PC-9 (cell line): ENCODE results near the gene CPED1. TPM values are rescaled to one million over a fixed set of nuclear protein-coding genes. Genes with fewer than 3 reads are reported as not detected.

Source experiments
- BruUV-seq: library from RNA; stranded (reverse); fragments of 400-500 nt; replicated peaks from 2 replicates; lab custom pipeline; 2021; lab: Mats Ljungman, UMichigan
- CTCF ChIA-PET: fragments of 300-600 bp; sonication (Branson Sonifier 250); formaldehyde crosslinking; loops from one replicate; lab custom pipeline; 2022; ENCODE audit warnings: antibody characterized with exemption; lab: Charles Lee
- POLR2A ChIA-PET: fragments of 300-600 bp; sonication (Branson Sonifier 250); formaldehyde crosslinking; loops from one replicate; lab custom pipeline; 2022; ENCODE audit warnings: antibody characterized with exemption; ENCODE audit not compliant: unreplicated experiment; lab: Charles Lee
- DNase-seq, 2 experiments: peaks; one replicate each; pipeline versions ENCODE4 v3.0.0 to v3.0.0-alpha.2; 2015 to 2022; ENCODE audit warnings: mixed read lengths in 1 of 2
- H2AFZ ChIP-seq: fragments of 200-600 bp; sonication (generic); 2 replicates; pipeline ENCODE4 v1.8.1; 2017; ENCODE audit warnings: antibody characterized with exemption
- H3F3A ChIP-seq: fragments of 200-600 bp; sonication (generic); 2 replicates; pipeline ENCODE4 v1.8.1; 2017; ENCODE audit warnings: antibody characterized with exemption, mild to moderate bottlenecking, low read depth; ENCODE audit not compliant: insufficient read depth
- H3K27ac ChIP-seq: fragments of 200-600 bp; sonication (generic); 2 replicates; pipeline ENCODE4 v1.6.1; 2016; ENCODE audit warnings: mixed run types
- H3K27me3 ChIP-seq: fragments of 200-600 bp; sonication (generic); 2 replicates; pipeline ENCODE4 v1.6.1; 2016; ENCODE audit warnings: low read depth, mixed run types; ENCODE audit not compliant: insufficient read depth
- H3K36me3 ChIP-seq: fragments of 200-600 bp; sonication (generic); 2 replicates; pipeline ENCODE4 v1.6.1; 2016; ENCODE audit warnings: low read depth, mixed run types
- H3K4me1 ChIP-seq: fragments of 200-600 bp; sonication (generic); replicated peaks from 2 replicates; pipeline ENCODE4 v1.6.1; 2016; ENCODE audit warnings: mixed run types; ENCODE audit not compliant: insufficient read depth
- H3K4me2 ChIP-seq: fragments of 200-600 bp; sonication (generic); 2 replicates; pipeline ENCODE4 v1.6.1; 2017; ENCODE audit warnings: mixed run types
- H3K4me3 ChIP-seq: fragments of 200-600 bp; sonication (generic); 2 replicates; pipeline ENCODE4 v1.6.1; 2016; ENCODE audit warnings: mixed run types
- H3K79me2 ChIP-seq: fragments of 200-600 bp; sonication (generic); 2 replicates; pipeline ENCODE4 v1.6.1; 2017; ENCODE audit warnings: low read depth, mixed run types
- H3K9me2 ChIP-seq: fragments of 200-600 bp; sonication (generic); 2 replicates; pipeline ENCODE4 v1.8.1; 2017; ENCODE audit warnings: mild to moderate bottlenecking; ENCODE audit not compliant: insufficient read depth
- H3K9me3 ChIP-seq: fragments of 200-600 bp; sonication (generic); 2 replicates; pipeline ENCODE4 v1.8.1; 2016; ENCODE audit warnings: low read depth; ENCODE audit not compliant: insufficient read depth
- H4K20me1 ChIP-seq: fragments of 200-600 bp; sonication (generic); 2 replicates; pipeline ENCODE4 v1.8.1; 2017; ENCODE audit not compliant: insufficient read depth
- EZH2 ChIP-seq: fragments of 200-600 bp; sonication (generic); IDR thresholded peaks from 2 replicates; pipeline ENCODE4 v1.8.0; 2017; ENCODE audit warnings: antibody characterized with exemption, low read depth
- intact Hi-C: fragments of 100-400 bp; cut with micrococcal nuclease; formaldehyde crosslinking; loops from one replicate; pipeline ENCODE4 v1.10.0; 2022; ENCODE audit not compliant: unreplicated experiment
- total RNA-seq: library from RNA; stranded (reverse); gene quantifications from 2 replicates; pipeline ENCODE4 v1.2.3, GENCODE V29; 2021
- TF ChIP-seq, protein P1 (sequence below): fragments of 200-600 bp; sonication (generic); conservative IDR thresholded peaks from 2 replicates; pipeline ENCODE4 v1.6.1; 2017; ENCODE audit warnings: mixed run types, antibody characterized with exemption, mild to moderate bottlenecking, moderate library complexity

CPED1 gene
- total RNA-seq, 1 experiment from 2014 or later, result 2.4 TPM

DNA sequence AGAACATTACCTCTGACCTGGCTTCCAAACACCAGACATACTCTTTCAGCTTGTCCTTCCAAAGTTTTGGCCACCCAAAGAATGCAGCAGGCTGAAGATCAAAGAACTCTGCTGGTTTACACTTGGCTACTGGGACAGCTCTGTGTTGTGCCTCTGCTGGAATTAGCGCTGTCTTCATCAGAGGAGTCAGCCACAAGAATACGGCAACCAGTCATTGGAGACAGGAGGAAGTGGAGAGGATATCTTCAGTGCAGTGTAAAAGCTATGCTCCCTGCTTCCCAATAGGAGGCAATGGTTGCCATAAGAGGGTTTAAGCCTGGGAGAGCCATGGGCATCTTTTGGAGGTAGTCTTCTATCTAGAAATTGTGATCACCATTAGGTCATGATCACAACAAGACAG, 213.6 kb downstream of the CPED1 start:
- Histone ChIP-seq H3K27ac (no peak overlapping the region), H3K36me3 (no peaks in the 10 kb centered on the region), H3K79me2 (no peaks in the 10 kb centered on the region), H4K20me1 (no peaks in the 10 kb centered on the region), H2AFZ (no peak overlapping the region), H3K4me1 (no peaks in the 10 kb centered on the region), H3K9me3 (peaks cover 8% of the 10 kb centered on the region; the same call in 1 of the 2 replicates), H3K4me2 (no peak overlapping the region), H3K9me2 (no peaks in the 10 kb centered on the region), H3K4me3 (no peak overlapping the region), H3K27me3 (no peaks in the 10 kb centered on the region), H3F3A (no peaks in the 10 kb centered on the region)
- intact Hi-C loops, result no loop called here
- no peak for DNase-seq
- CTCF ChIA-PET, result no interaction called here
- no TSS peak for BruUV-seq
- TF ChIP-seq, protein P1, sequence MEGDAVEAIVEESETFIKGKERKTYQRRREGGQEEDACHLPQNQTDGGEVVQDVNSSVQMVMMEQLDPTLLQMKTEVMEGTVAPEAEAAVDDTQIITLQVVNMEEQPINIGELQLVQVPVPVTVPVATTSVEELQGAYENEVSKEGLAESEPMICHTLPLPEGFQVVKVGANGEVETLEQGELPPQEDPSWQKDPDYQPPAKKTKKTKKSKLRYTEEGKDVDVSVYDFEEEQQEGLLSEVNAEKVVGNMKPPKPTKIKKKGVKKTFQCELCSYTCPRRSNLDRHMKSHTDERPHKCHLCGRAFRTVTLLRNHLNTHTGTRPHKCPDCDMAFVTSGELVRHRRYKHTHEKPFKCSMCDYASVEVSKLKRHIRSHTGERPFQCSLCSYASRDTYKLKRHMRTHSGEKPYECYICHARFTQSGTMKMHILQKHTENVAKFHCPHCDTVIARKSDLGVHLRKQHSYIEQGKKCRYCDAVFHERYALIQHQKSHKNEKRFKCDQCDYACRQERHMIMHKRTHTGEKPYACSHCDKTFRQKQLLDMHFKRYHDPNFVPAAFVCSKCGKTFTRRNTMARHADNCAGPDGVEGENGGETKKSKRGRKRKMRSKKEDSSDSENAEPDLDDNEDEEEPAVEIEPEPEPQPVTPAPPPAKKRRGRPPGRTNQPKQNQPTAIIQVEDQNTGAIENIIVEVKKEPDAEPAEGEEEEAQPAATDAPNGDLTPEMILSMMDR, result no peak
- no peak for TF ChIP-seq EZH2
- POLR2A ChIA-PET, result no interaction called here

DNA sequence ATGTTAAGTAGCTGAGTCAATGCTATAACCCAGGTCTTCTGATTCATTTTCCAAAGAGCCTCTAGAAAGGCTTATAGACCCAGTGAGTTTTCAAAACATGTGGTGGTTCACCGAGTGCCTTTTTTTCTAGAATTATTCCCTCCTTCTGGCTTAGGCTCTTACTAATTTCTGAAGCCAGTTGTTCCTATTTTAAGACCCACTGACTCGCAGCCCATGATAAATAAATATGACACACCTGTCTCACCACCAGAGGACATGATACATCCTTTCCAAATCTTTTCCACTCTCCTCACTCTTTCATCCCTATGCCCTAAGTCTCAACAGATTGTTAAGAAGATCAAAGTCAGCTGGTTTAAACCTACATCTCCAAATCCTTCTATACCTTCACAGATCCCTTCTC, 214.3 kb downstream of the CPED1 start:
- Histone ChIP-seq H3K9me3 (peaks cover 8% of the 10 kb centered on the region; the same call in 1 of the 2 replicates), H3K9me2 (no peaks in the 10 kb centered on the region), H3F3A (no peaks in the 10 kb centered on the region), H4K20me1 (no peaks in the 10 kb centered on the region), H3K4me2 (no peak overlapping the region), H2AFZ (no peak overlapping the region), H3K36me3 (no peaks in the 10 kb centered on the region), H3K4me3 (no peak overlapping the region), H3K4me1 (no peaks in the 10 kb centered on the region), H3K79me2 (no peaks in the 10 kb centered on the region), H3K27ac (no peak overlapping the region), H3K27me3 (no peaks in the 10 kb centered on the region)
- ChIA-PET CTCF (no interaction called here), POLR2A (no interaction called here)
- intact Hi-C loops, result no loop called here
- TF ChIP-seq, protein P1, result no peak
- TF ChIP-seq EZH2, result no peak
- BruUV-seq, result no TSS peak
- no peak for DNase-seq

DNA sequence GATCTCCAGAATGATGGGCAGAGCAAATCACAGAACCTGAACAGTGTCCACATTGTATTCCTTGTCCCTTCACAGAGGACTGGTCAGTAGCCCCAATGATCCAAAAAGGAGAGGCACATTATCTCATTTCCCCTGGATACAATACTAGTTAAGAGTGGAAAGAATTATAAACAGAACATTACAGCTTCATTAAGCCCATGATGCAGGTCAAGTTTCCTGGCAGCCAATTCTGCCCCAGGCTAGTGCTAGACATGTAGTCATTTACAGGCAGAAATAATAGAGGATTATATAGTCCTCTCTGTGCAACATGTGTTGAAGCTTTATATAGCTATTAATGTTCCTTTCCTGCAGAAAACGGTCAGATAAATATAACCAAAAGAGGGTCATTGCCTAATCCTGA, 216.0 kb downstream of the CPED1 start:
- Histone ChIP-seq H3K4me2 (no peak overlapping the region), H3K79me2 (no peaks in the 10 kb centered on the region), H3K36me3 (no peaks in the 10 kb centered on the region), H2AFZ (no peak overlapping the region), H3K27me3 (no peaks in the 10 kb centered on the region), H3K4me3 (no peak overlapping the region), H3K27ac (no peak overlapping the region), H3K9me3 (no peaks in the 10 kb centered on the region; the same call in 1 of the 2 replicates), H4K20me1 (no peaks in the 10 kb centered on the region), H3F3A (no peaks in the 10 kb centered on the region), H3K9me2 (no peaks in the 10 kb centered on the region), H3K4me1 (no peaks in the 10 kb centered on the region)
- intact Hi-C loops, result no loop called here
- ChIA-PET CTCF (no interaction called here), POLR2A (no interaction called here)
- TF ChIP-seq EZH2, result no peak
- TF ChIP-seq, protein P1, result no peak
- DNase-seq, result no peak
- BruUV-seq, result no TSS peak
